HG02885 (cell line): ENCODE results near the gene ZNF215.
A peak's percentile ranks its signal among the peaks of the same experiment; 100 is the strongest.
"Not testable (repeated sequence)": the region's sequence is repeated elsewhere in the genome, so short reads cannot be mapped to it uniquely, and the experiment has no call there.

Source experiments
- ATAC-seq: cut with Tn5 transposase; IDR thresholded peaks from one replicate; pipeline ENCODE4 v1.9.1; 2021; ENCODE audit warnings: mild to moderate bottlenecking; ENCODE audit not compliant: unreplicated experiment, poor library complexity

ZNF215 gene

DNA sequence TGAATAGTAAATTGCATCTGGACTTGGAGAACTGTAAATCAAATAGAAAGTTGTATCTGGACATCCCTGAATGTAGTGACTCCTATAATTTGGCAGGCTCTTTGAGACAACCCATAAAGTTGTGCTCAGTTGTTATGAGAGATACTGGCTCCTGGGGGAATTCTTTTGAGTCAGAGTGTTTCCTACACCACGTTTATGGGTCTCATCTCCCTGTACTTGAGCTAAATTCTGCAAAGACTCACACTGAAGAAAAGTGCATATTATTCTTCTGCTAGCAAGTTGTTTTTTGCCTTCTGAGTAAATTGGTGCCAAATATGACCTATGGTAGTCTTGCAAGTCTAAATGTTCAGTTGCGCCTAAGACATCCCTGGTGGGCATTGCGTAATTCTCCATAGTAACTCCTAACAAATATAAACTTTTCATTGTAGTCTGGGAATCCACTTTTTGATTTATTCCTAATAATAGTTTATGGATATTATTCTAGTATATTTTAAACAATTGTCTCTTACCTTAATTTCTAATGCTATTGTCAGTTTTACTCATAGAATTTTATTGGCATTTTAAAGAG, 5.0 kb downstream of the ZNF215 start:
- no peak for ATAC-seq

GRCh38 chr11:6932145-6932544, 5.9 kb downstream of the ZNF215 start:
- ATAC-seq = no peak

GRCh38 chr11:6941970-6942369, 15.7 kb downstream of the ZNF215 start:
- ATAC-seq = no peak

DNA sequence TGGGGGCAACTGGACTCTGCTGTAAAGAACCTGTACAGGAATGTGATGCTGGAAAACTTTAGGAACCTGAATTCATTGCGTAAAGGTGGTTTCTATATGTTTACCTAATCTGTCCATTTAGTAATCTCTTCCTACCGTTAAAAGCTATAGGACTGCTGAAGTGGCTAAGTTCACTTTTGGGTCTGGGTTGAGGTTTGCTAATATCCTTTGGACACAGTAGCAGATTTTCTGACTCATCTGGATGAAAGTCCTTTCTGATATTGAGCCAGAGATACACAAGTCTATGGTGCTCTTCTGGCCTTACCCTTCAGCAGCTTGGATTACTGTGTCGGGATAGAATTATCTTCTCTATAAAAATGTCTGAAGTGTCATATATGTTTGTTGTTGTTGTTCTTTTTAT, 16.9 kb downstream of the ZNF215 start:
- ATAC-seq = no peak

GRCh38 chr11:6954248-6954647, 28.0 kb downstream of the ZNF215 start:
- ATAC-seq = not testable (repeated sequence)

- ATAC-seq = peak; percentile 6
These were observed 35.9 kb downstream of the ZNF215 start for GRCh38 chr11:6962141-6962540.

- ATAC-seq = peak; percentile 88
These were observed 36.4 kb downstream of the ZNF215 start for GRCh38 chr11:6962673-6963072.

GRCh38 chr11:6968816-6969215, 42.6 kb downstream of the ZNF215 start:
- ATAC-seq = no peak

DNA sequence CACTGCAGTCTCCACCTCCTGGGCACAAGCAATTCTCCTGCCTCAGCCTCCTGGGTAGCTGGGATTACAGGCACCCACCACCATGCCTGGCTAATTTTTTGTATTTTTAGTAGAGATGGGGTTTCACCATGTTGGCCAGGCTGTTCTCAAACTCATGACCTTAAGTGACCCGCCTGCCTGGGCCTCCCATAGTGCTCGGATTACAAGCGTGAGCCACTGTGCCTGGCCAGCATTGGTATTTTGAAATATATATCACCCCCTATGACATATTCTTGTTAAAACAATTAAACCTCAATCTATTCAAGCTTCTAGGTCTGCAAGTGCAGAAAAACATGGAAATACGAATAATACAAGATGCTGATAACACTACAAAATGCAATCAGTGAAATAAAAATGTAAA, 43.6 kb downstream of the ZNF215 start:
- ATAC-seq = not testable (repeated sequence)

- no peak for ATAC-seq
These were observed 53.1 kb downstream of the ZNF215 start for GRCh38 chr11:6979365-6979764.

DNA sequence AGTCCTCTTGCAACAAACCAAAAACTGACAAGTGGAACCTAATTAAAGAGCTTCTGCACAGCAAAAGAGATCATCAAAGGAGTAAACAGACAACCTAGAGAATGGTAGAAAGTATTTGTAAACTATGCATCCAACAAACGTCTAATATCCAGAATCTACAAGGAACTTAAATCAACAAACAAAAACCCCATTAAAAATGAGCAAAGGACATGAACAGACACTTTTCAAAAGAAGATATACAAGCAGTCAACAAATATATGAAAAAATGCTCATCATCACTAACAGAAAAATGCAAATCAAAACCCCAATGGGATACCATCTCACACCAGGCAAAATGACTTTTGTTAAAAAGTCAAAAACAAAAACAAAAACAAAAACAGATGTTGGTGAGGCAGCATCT, 60.3 kb downstream of the ZNF215 start:
- no peak for ATAC-seq

GRCh38 chr11:6988506-6988905, 62.3 kb downstream of the ZNF215 start:
- no peak for ATAC-seq

- ATAC-seq = no peak
These were observed 65.0 kb downstream of the ZNF215 start for GRCh38 chr11:6991227-6991626.

- ATAC-seq = no peak
These were observed 65.8 kb downstream of the ZNF215 start for GRCh38 chr11:6992026-6992425.

DNA sequence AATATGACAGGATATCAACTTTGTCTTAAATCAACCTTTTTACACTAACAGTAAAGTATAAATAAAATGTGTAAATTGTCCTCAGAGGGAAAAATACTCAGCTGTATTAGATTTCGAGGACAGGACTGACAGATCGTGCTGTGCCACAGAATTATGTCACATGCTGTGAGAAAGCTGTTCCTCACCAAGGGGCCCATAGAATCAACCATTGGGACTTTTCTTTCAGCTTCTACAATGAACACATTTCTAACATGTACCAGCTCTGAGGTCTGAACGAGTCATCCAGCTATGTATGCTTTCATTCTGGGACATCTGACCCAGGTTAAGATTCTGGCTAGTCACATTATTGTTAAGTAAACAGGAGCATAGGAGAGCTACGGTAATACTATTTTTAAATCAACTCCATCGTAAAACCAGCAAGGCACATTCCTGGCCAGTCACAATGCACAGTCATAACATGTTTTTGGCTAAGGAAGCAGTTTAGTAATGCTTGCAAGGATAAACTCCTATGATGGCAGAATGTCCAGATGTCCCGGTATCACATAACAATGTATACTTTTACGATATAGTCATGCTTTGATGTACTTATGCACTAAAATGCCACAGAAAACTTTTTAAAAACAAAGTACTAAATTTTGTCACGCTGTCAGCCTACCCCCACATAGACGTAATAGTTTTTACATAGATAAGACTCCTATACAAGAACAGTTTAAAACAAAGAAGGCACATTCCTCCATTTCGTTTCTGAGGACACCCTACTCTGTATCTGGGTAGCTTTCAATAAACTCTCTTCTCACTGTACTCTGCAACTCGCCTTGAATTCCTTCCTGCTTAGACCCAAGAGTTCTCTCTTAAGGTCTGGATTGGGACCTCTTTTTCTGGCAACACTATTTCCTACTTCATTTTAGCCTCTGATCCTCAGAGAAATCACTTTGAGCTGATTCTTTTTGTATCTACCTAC, 66.5 kb downstream of the ZNF215 start:
- ATAC-seq = no peak

GRCh38 chr11:6995703-6996102, 69.5 kb downstream of the ZNF215 start:
- no peak for ATAC-seq

DNA sequence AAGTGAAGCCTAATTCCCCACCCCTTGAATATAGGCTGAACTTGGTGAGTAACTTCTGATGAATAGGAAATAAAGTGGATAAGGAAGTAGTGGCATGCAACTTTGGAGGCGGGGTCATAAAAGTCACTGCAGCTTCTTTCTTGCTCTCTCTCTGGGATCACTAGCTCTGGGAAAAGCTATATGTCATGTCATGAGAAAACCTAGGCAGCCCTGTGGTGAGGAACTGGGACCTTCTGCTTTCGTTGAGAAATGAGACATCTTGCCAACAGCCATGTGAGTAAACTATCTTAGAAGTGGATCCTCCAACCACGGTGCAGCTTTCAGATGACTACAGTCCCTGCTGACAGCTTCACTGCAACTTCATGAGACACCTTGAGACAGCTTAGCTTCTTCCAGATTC, 78.3 kb downstream of the ZNF215 start:
- peak; percentile 89 for ATAC-seq
